HG02678 (cell line): Measurements from ENCODE around the gene ZDHHC4.
A peak's percentile ranks its signal among the peaks of the same experiment; 100 is the strongest.

Source experiments
- ATAC-seq: cut with Tn5 transposase; IDR thresholded peaks from one replicate; pipeline ENCODE4 v1.9.1; 2021; ENCODE audit warnings: mild to moderate bottlenecking, moderate library complexity; ENCODE audit not compliant: unreplicated experiment

Gene ZDHHC4

GRCh38 chr7:6577369-6578113 is at the start of gene ZDHHC4:
Gene ZDHHC4, plus strand, starts transcription at chr7:6577454. Its CDS starts 3,108 bp downstream, at chr7:6580562.
- peak; percentile 98 for ATAC-seq

GRCh38 chr7:6528401-6529130 is 48.7 kb upstream of the ZDHHC4 start:
- ATAC-seq: no peak

- ATAC-seq: no peak
Observed at GRCh38 chr7:6529643-6530042, 47.6 kb upstream of the ZDHHC4 start.

- ATAC-seq: no peak
Observed at GRCh38 chr7:6530626-6531491, 46.4 kb upstream of the ZDHHC4 start.

- no peak for ATAC-seq
Observed at GRCh38 chr7:6531492-6532279, 45.6 kb upstream of the ZDHHC4 start.

- ATAC-seq: no peak
Observed at GRCh38 chr7:6532516-6532915, 44.7 kb upstream of the ZDHHC4 start.

GRCh38 chr7:6533893-6534495 is 43.3 kb upstream of the ZDHHC4 start:
- ATAC-seq: peak; percentile 32

- ATAC-seq: no peak
Observed at GRCh38 chr7:6536262-6537260, 40.7 kb upstream of the ZDHHC4 start.

GRCh38 chr7:6542368-6542767 is 34.9 kb upstream of the ZDHHC4 start:
- no peak for ATAC-seq

- ATAC-seq: peak; percentile 59
Observed at GRCh38 chr7:6545398-6546126, 31.7 kb upstream of the ZDHHC4 start.

GRCh38 chr7:6546498-6547251 is 30.6 kb upstream of the ZDHHC4 start:
- ATAC-seq: no peak

- ATAC-seq: no peak
Observed at GRCh38 chr7:6547400-6547799, 29.9 kb upstream of the ZDHHC4 start.

- ATAC-seq: no peak
Observed at GRCh38 chr7:6551016-6551511, 26.2 kb upstream of the ZDHHC4 start, which contains the start of gene GRID2IP. Gene GRID2IP, minus strand, starts transcription at chr7:6551461. Its CDS starts 25 bp downstream, at chr7:6551436.

- ATAC-seq: no peak
Observed at GRCh38 chr7:6553448-6554044, 23.7 kb upstream of the ZDHHC4 start.

- no peak for ATAC-seq
Observed at GRCh38 chr7:6554848-6555247, 22.4 kb upstream of the ZDHHC4 start.

- ATAC-seq: no peak
Observed at GRCh38 chr7:6556196-6556595, 21.1 kb upstream of the ZDHHC4 start.

- ATAC-seq: no peak
Observed at GRCh38 chr7:6558837-6559236, 18.4 kb upstream of the ZDHHC4 start.
